DND-41 (cell line): Measurements from ENCODE around the gene ANKS1A.

Source experiments
- EZH2 ChIP-seq: IDR thresholded peaks from 3 replicates; pipeline ENCODE4 v1.6.1; 2012; ENCODE audit warnings: borderline replicate concordance, low read depth, mild to moderate bottlenecking, moderate library complexity, low read length, inconsistent platforms; ENCODE audit not compliant: severe bottlenecking
- TF ChIP-seq, protein P1 (sequence below): IDR thresholded peaks from 2 replicates; pipeline ENCODE4 v1.5.1; 2012; ENCODE audit warnings: borderline replicate concordance, low read length, moderate library complexity, mild to moderate bottlenecking; ENCODE audit not compliant: poor library complexity, severe bottlenecking; ENCODE audit errors: extremely low read depth

GRCh38 chr6:34973547-34974248, 84.6 kb downstream of the ANKS1A start:
- TF ChIP-seq, protein P1, sequence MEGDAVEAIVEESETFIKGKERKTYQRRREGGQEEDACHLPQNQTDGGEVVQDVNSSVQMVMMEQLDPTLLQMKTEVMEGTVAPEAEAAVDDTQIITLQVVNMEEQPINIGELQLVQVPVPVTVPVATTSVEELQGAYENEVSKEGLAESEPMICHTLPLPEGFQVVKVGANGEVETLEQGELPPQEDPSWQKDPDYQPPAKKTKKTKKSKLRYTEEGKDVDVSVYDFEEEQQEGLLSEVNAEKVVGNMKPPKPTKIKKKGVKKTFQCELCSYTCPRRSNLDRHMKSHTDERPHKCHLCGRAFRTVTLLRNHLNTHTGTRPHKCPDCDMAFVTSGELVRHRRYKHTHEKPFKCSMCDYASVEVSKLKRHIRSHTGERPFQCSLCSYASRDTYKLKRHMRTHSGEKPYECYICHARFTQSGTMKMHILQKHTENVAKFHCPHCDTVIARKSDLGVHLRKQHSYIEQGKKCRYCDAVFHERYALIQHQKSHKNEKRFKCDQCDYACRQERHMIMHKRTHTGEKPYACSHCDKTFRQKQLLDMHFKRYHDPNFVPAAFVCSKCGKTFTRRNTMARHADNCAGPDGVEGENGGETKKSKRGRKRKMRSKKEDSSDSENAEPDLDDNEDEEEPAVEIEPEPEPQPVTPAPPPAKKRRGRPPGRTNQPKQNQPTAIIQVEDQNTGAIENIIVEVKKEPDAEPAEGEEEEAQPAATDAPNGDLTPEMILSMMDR = peak; percentile 21
- TF ChIP-seq EZH2 = no peak
